ENCODE data around the gene EFCC1. TPM values are rescaled to one million over a fixed set of nuclear protein-coding genes. Genes with fewer than 3 reads are reported as not detected.

EFCC1 gene
- total RNA-seq, 1 experiment from 2014 or later: 0.39 TPM

GRCh38 chr3:129020691-129021090, 19.6 kb downstream of the EFCC1 start:
- intact Hi-C loops (cut with micrococcal nuclease; ENCODE audit: unreplicated experiment): no loop called here
- Histone ChIP-seq H3K36me3 (ENCODE audit: control insufficient read depth, insufficient read depth, low read length) (no peaks in the 10 kb centered on the region), H3K4me1 (peaks cover 11% of the 10 kb centered on the region; the same call in 1 of the 2 replicates), H3K4me3 (ENCODE audit: low read depth, low read length) (no peak overlapping the region), H3K9me3 (no peaks in the 10 kb centered on the region), H3K27me3 (replicated peaks; ENCODE audit: control insufficient read depth, insufficient read depth, low read length) (no peaks in the 10 kb centered on the region)
- TF ChIP-seq, protein P1, sequence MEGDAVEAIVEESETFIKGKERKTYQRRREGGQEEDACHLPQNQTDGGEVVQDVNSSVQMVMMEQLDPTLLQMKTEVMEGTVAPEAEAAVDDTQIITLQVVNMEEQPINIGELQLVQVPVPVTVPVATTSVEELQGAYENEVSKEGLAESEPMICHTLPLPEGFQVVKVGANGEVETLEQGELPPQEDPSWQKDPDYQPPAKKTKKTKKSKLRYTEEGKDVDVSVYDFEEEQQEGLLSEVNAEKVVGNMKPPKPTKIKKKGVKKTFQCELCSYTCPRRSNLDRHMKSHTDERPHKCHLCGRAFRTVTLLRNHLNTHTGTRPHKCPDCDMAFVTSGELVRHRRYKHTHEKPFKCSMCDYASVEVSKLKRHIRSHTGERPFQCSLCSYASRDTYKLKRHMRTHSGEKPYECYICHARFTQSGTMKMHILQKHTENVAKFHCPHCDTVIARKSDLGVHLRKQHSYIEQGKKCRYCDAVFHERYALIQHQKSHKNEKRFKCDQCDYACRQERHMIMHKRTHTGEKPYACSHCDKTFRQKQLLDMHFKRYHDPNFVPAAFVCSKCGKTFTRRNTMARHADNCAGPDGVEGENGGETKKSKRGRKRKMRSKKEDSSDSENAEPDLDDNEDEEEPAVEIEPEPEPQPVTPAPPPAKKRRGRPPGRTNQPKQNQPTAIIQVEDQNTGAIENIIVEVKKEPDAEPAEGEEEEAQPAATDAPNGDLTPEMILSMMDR (IDR thresholded peaks at IDR 0.05; ENCODE audit: insufficient read depth in 1 of 2, low read depth in 1 of 2, low read length in 1 of 2, severe bottlenecking in 1 of 2, unreplicated experiment in 1 of 2): no peak
- Mint-ChIP-seq H3K9me3 (ENCODE audit: unreplicated experiment) (no peaks in the 10 kb centered on the region), H3K27me3 (ENCODE audit: insufficient read depth, unreplicated experiment) (peaks cover 3% of the 10 kb centered on the region), H3K4me3 (ENCODE audit: unreplicated experiment) (no peak overlapping the region), H3K36me3 (ENCODE audit: insufficient read depth, unreplicated experiment) (no peaks in the 10 kb centered on the region), H3K4me1 (ENCODE audit: low read depth, unreplicated experiment) (no peaks in the 10 kb centered on the region), H3K27ac (ENCODE audit: unreplicated experiment) (no peak overlapping the region)
- CTCF ChIA-PET: interaction anchor here (0.9 kb wide), 1 partner anchor 225 kb away, joined by 3 read pairs; no protein-coding TSS in a partner anchor
- DNase-seq: no peak
- POLR2A ChIA-PET: no interaction called here
- no TSS peak for BruUV-seq (replicated peaks)

DNA sequence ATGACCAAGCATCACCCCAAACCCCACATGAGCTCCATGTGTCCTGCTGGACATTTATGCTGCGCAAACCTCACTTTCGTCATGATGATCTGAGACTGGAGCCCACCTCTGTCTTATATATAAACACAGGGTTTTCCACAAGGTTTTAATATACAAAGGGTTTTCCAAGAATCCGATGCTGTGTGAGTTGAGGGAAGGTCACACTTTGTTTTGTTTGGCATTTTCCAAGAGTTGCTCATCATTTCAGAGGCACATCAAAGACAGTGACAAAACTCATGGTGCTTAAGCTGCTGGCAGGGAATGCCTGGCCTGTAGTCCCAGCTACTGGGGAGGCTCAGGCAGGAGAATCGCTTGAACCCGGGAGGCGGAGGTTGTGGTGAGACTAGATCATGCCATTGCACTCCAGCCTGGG, 20.0 kb downstream of the EFCC1 start:
- no peak overlapping the region for H3K4me3 Mint-ChIP-seq (ENCODE audit: unreplicated experiment)
- peaks cover 3% of the 10 kb centered on the region for H3K27me3 Mint-ChIP-seq (ENCODE audit: insufficient read depth, unreplicated experiment)
- no peak overlapping the region for H3K27ac Mint-ChIP-seq (ENCODE audit: unreplicated experiment)

DNA sequence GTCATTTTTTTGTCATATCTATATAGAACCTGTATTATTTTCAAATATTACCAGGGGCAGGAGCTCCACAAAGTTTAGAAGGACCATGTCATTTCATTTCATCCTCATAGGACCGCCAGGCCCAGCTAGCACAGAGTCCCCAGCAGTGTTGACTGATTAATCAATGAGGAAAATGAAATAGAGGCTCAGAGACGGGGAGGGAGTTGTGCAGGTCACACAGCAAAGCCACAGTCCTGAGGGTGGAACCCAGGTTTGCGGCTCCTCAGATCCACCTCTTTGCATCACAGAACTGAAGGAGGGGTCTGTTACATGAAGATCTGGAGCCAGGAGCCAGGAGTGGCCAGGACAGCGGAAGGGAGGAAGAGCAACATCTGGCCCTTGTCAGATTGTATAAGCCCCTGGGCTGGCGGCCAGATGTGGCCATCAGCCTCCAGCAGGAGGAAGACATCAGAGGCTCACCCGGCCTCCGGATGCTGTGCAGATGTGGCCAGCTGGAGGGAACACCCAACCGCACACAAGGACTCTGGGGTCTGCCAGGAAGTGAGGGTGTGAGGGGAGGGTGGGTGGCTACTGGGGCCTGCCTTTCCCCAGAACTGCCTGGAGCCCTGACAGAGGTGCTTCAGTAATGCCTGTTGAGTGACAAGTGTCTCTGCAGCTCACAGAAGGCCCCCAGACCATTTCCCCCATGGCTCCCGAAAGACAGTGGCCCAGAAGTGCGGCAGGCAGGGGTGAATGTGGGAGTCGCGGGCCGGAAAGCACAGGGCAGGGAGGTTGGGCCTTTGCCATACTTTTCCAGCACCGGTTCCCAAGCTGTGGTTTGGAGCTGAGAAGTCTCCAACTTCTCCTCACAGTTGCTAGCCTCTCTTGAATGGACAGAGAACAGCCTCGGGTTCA, 21.3 kb downstream of the EFCC1 start:
- Mint-ChIP-seq H3K27ac (ENCODE audit: unreplicated experiment) (no peak overlapping the region), H3K36me3 (ENCODE audit: insufficient read depth, unreplicated experiment) (no peaks in the 10 kb centered on the region), H3K4me3 (ENCODE audit: unreplicated experiment) (no peak overlapping the region), H3K9me3 (ENCODE audit: unreplicated experiment) (no peaks in the 10 kb centered on the region), H3K27me3 (ENCODE audit: insufficient read depth, unreplicated experiment) (peaks cover 3% of the 10 kb centered on the region), H3K4me1 (ENCODE audit: low read depth, unreplicated experiment) (peaks cover 7% of the 10 kb centered on the region)
- no peaks in the 10 kb centered on the region for H3K9me3 ChIP-seq
- intact Hi-C loops (cut with micrococcal nuclease; ENCODE audit: unreplicated experiment): no loop called here
- TF ChIP-seq, protein P1 (IDR thresholded peaks at IDR 0.05; ENCODE audit: insufficient read depth in 1 of 2, low read depth in 1 of 2, low read length in 1 of 2, severe bottlenecking in 1 of 2, unreplicated experiment in 1 of 2): no peak
- no peaks in the 10 kb centered on the region for H3K27me3 ChIP-seq (replicated peaks; ENCODE audit: control insufficient read depth, insufficient read depth, low read length)
- no peak for DNase-seq
- H3K36me3 ChIP-seq (ENCODE audit: control insufficient read depth, insufficient read depth, low read length): no peaks in the 10 kb centered on the region
- CTCF ChIA-PET: no interaction called here
- BruUV-seq (replicated peaks): no TSS peak
- no peak overlapping the region for H3K4me3 ChIP-seq (ENCODE audit: low read depth, low read length)
- POLR2A ChIA-PET: no interaction called here
- peaks cover 6% of the 10 kb centered on the region; the same call in 1 of the 2 replicates for H3K4me1 ChIP-seq

More for the DNA sequence above, 20.0 kb downstream of the EFCC1 start:
- TF ChIP-seq, protein P1 (IDR thresholded peaks at IDR 0.05; ENCODE audit: insufficient read depth in 1 of 2, low read depth in 1 of 2, low read length in 1 of 2, severe bottlenecking in 1 of 2, unreplicated experiment in 1 of 2): no peak
- Histone ChIP-seq H3K4me1 (peaks cover 7% of the 10 kb centered on the region; the same call in 1 of the 2 replicates), H3K9me3 (no peaks in the 10 kb centered on the region), H3K36me3 (ENCODE audit: control insufficient read depth, insufficient read depth, low read length) (no peaks in the 10 kb centered on the region), H3K27me3 (replicated peaks; ENCODE audit: control insufficient read depth, insufficient read depth, low read length) (no peaks in the 10 kb centered on the region), H3K4me3 (ENCODE audit: low read depth, low read length) (no peak overlapping the region)
- ChIA-PET CTCF (interaction anchor here (0.6 to 0.9 kb wide), 2 partner anchors 51 to 225 kb away, joined by 3 read pairs; no protein-coding TSS in a partner anchor), POLR2A (no interaction called here)
- Mint-ChIP-seq H3K36me3 (ENCODE audit: insufficient read depth, unreplicated experiment) (no peaks in the 10 kb centered on the region), H3K4me1 (ENCODE audit: low read depth, unreplicated experiment) (peaks cover 2% of the 10 kb centered on the region), H3K9me3 (ENCODE audit: unreplicated experiment) (no peaks in the 10 kb centered on the region)
- no peak for DNase-seq
- BruUV-seq (replicated peaks): no TSS peak
- intact Hi-C loops (cut with micrococcal nuclease; ENCODE audit: unreplicated experiment): no loop called here
